OCI-LY7 (cell line): Measurements from ENCODE around the gene USP6. TPM values are rescaled to one million over a fixed set of nuclear protein-coding genes. Genes with fewer than 3 reads are reported as not detected.

ENCODE experiments used
- BruUV-seq: library from RNA; stranded (reverse); fragments of 400-500 nt; replicated peaks from 2 replicates; lab custom pipeline; 2021; lab: Mats Ljungman, UMichigan
- CTCF ChIA-PET: fragments of 300-600 bp; sonication (Branson Sonifier 250); formaldehyde crosslinking; loops from one replicate; lab custom pipeline; 2022; ENCODE audit warnings: antibody characterized with exemption; ENCODE audit not compliant: unreplicated experiment; lab: Charles Lee
- POLR2A ChIA-PET: fragments of 300-600 bp; sonication (Branson Sonifier 250); formaldehyde crosslinking; loops from one replicate; lab custom pipeline; 2022; ENCODE audit warnings: antibody characterized with exemption; lab: Charles Lee
- DNase-seq: peaks from one replicate; pipeline ENCODE4 v3.0.0-alpha.2; 2015; ENCODE audit warnings: low spot score
- H2AFZ ChIP-seq: fragments of 200-600 bp; sonication (generic), shearing (Covaris generic); 2 replicates; pipeline ENCODE4 v1.6.1; 2014; ENCODE audit warnings: mild to moderate bottlenecking, antibody characterized with exemption, low read length, moderate library complexity
- H3K27ac ChIP-seq: fragments of 200-600 bp; sonication (generic); 2 replicates; pipeline ENCODE4 v1.5.1; 2014; ENCODE audit warnings: mixed run types, low read depth, mild to moderate bottlenecking, moderate library complexity, low read length, inconsistent platforms; ENCODE audit not compliant: poor library complexity, severe bottlenecking
- H3K36me3 ChIP-seq: fragments of 200-600 bp; sonication (generic); 2 replicates; pipeline ENCODE4 v1.6.1; 2014; ENCODE audit warnings: mild to moderate bottlenecking, antibody characterized with exemption, low read length, moderate library complexity, mixed read lengths; ENCODE audit not compliant: insufficient read depth
- H3K4me1 ChIP-seq: fragments of 200-600 bp; sonication (generic); 2 replicates; pipeline ENCODE4 v1.5.1; 2014; ENCODE audit warnings: mild to moderate bottlenecking, low read length; ENCODE audit not compliant: insufficient read depth, poor library complexity, severe bottlenecking
- H3K4me2 ChIP-seq: fragments of 200-600 bp; sonication (generic); 2 replicates; pipeline ENCODE4 v1.6.1; 2014; ENCODE audit warnings: mild to moderate bottlenecking, low read length
- H3K4me3 ChIP-seq: fragments of 200-600 bp; sonication (generic); 2 replicates; pipeline ENCODE4 v1.5.1; 2014; ENCODE audit warnings: mild to moderate bottlenecking, low read depth, low read length; ENCODE audit not compliant: poor library complexity, severe bottlenecking
- H3K79me2 ChIP-seq: fragments of 200-600 bp; sonication (generic); 2 replicates; pipeline ENCODE4 v1.6.1; 2016; ENCODE audit warnings: low read depth, mild to moderate bottlenecking, low read length, moderate library complexity, mixed read lengths; ENCODE audit not compliant: insufficient read depth
- H3K9me2 ChIP-seq: fragments of 200-600 bp; sonication (generic); 2 replicates; pipeline ENCODE4 v1.6.1; 2016; ENCODE audit warnings: mild to moderate bottlenecking, low read length, mixed read lengths; ENCODE audit not compliant: insufficient read depth
- H3K9me3 ChIP-seq: fragments of 200-600 bp; sonication (generic); 2 replicates; pipeline ENCODE4 v1.6.1; 2014; ENCODE audit warnings: mild to moderate bottlenecking, mixed run types, low read length, mixed read lengths
- H4K20me1 ChIP-seq: fragments of 200-600 bp; sonication (generic); 2 replicates; pipeline ENCODE4 v1.6.1; 2014; ENCODE audit warnings: mild to moderate bottlenecking, antibody characterized with exemption, low read length, moderate library complexity, mixed read lengths; ENCODE audit not compliant: insufficient read depth
- EZH2phosphoT487 ChIP-seq: fragments of 200-600 bp; sonication (generic); IDR thresholded peaks from 2 replicates; pipeline ENCODE4 v1.6.1; 2018; ENCODE audit warnings: low read depth, borderline replicate concordance, mild to moderate bottlenecking, mixed run types, antibody characterized with exemption, low read length, moderate library complexity, mixed read lengths
- intact Hi-C: fragments of 100-400 bp; cut with micrococcal nuclease; formaldehyde crosslinking; loops from one replicate; pipeline ENCODE4 v1.10.0; 2022; ENCODE audit not compliant: unreplicated experiment
- total RNA-seq, 2 experiments: library from RNA; depleted of rRNA in 1 of 2; stranded (reverse); fragments of >200 nt in 1 of 2; shearing (Covaris generic) in 1 of 2; gene quantifications; 2 replicates each; pipeline ENCODE4 v1.2.3, GENCODE V29; 2014 to 2022
- TF ChIP-seq, protein P1 (sequence below): fragments of 200-600 bp; sonication (generic); conservative IDR thresholded peaks from 2 replicates; pipeline ENCODE4 v1.5.1; 2014; ENCODE audit warnings: mild to moderate bottlenecking, antibody characterized with exemption, low read length, moderate library complexity, mixed read lengths

The USP6 gene
- total RNA-seq, 2 experiments from 2014 or later = 0.03 to 0.11 TPM

GRCh38 chr17:5078106-5079028, 37.5 kb upstream of the USP6 start, which contains the start of gene ZFP3:
Gene ZFP3 (plus strand): TSS chr17:5078467. CDS start chr17:5091505, 13,038 bp downstream.
- H3K4me1 ChIP-seq = peaks cover 17% of the 10 kb centered on the region
- no peaks in the 10 kb centered on the region for H3K79me2 ChIP-seq
- CTCF ChIA-PET = no interaction called here
- peak within 1 kb of the TSS; percentile 55 for H3K4me2 ChIP-seq
- POLR2A ChIA-PET = interaction anchor here (0.5 to 0.8 kb wide), 2 partner anchors 205 to 473 kb away, joined by 3 to 7 read pairs; no protein-coding TSS in a partner anchor
- H3K36me3 ChIP-seq = no peaks in the 10 kb centered on the region
- H3K9me3 ChIP-seq = no peaks in the 10 kb centered on the region
- intact Hi-C loops = no loop called here
- peak; percentile 71 for DNase-seq
- TF ChIP-seq, protein P1, sequence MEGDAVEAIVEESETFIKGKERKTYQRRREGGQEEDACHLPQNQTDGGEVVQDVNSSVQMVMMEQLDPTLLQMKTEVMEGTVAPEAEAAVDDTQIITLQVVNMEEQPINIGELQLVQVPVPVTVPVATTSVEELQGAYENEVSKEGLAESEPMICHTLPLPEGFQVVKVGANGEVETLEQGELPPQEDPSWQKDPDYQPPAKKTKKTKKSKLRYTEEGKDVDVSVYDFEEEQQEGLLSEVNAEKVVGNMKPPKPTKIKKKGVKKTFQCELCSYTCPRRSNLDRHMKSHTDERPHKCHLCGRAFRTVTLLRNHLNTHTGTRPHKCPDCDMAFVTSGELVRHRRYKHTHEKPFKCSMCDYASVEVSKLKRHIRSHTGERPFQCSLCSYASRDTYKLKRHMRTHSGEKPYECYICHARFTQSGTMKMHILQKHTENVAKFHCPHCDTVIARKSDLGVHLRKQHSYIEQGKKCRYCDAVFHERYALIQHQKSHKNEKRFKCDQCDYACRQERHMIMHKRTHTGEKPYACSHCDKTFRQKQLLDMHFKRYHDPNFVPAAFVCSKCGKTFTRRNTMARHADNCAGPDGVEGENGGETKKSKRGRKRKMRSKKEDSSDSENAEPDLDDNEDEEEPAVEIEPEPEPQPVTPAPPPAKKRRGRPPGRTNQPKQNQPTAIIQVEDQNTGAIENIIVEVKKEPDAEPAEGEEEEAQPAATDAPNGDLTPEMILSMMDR = peak; percentile 31
- TF ChIP-seq EZH2phosphoT487 = no peak
- H3K9me2 ChIP-seq = no peaks in the 10 kb centered on the region
- H4K20me1 ChIP-seq = no peaks in the 10 kb centered on the region
- peak within 1 kb of the TSS; percentile 82; the same call in 1 of the 2 replicates for H2AFZ ChIP-seq
- peak within 1 kb of the TSS; percentile 2 for H3K27ac ChIP-seq
- no TSS peak for BruUV-seq
- peak within 1 kb of the TSS; percentile 65 for H3K4me3 ChIP-seq

GRCh38 chr17:5080591-5080990, 35.2 kb upstream of the USP6 start:
- Histone ChIP-seq H3K4me2 (no peak overlapping the region), H3K27ac (no peak overlapping the region), H3K36me3 (no peaks in the 10 kb centered on the region), H3K4me1 (peaks cover 17% of the 10 kb centered on the region), H3K4me3 (no peak overlapping the region), H2AFZ (no peak overlapping the region), H3K79me2 (no peaks in the 10 kb centered on the region), H4K20me1 (no peaks in the 10 kb centered on the region), H3K9me2 (no peaks in the 10 kb centered on the region), H3K9me3 (no peaks in the 10 kb centered on the region)
- intact Hi-C loops = no loop called here
- no peak for DNase-seq
- ChIA-PET CTCF (no interaction called here), POLR2A (no interaction called here)
- no peak for TF ChIP-seq EZH2phosphoT487
- TF ChIP-seq, protein P1 = no peak
- BruUV-seq = no TSS peak
